SH-SY5Y (cell line): ENCODE results near the gene TMEM190.

Experiments used
- GATA2 ChIP-seq: IDR thresholded peaks from 2 replicates; pipeline ENCODE4 v1.6.1; 2011; ENCODE audit warnings: mild to moderate bottlenecking, low read depth, low read length
- GATA3 ChIP-seq: IDR thresholded peaks from 2 replicates; pipeline ENCODE4 v1.6.1; 2011; ENCODE audit warnings: low read depth, mild to moderate bottlenecking, low read length, moderate library complexity

- TF ChIP-seq GATA2 (no peak), GATA3 (no peak)
Measured at GRCh38 chr19:55372316-55373081, 4.1 kb upstream of the TMEM190 start.
